Neural progenitor cell (in vitro differentiated cells): ENCODE results near the gene HSPA2. TPM values are rescaled to one million over a fixed set of nuclear protein-coding genes. Genes with fewer than 3 reads are reported as not detected.

Source experiments
- DNase-seq: peaks from one replicate; pipeline ENCODE4 v3.0.0-alpha.2; 2016; ENCODE audit warnings: low spot score
- H2AFZ ChIP-seq: fragments of 200-600 bp; sonication (generic); replicated peaks from 2 replicates; pipeline ENCODE4 v1.6.1; 2016; ENCODE audit warnings: antibody characterized with exemption
- H3F3A ChIP-seq: fragments of 200-600 bp; sonication (generic); 2 replicates; pipeline ENCODE4 v1.6.1; 2016; ENCODE audit warnings: antibody characterized with exemption, low read depth
- H3K27ac ChIP-seq: fragments of 200-600 bp; sonication (generic); 2 replicates; pipeline ENCODE4 v1.5.1; 2016; ENCODE audit warnings: mild to moderate bottlenecking
- H3K27me3 ChIP-seq: fragments of 200-600 bp; sonication (generic); 2 replicates; pipeline ENCODE4 v1.6.1; 2016; ENCODE audit warnings: mild to moderate bottlenecking, moderate library complexity
- H3K36me3 ChIP-seq: fragments of 200-600 bp; sonication (generic); 2 replicates; pipeline ENCODE4 v1.5.1; 2016
- H3K4me1 ChIP-seq: fragments of 200-600 bp; sonication (generic); 2 replicates; pipeline ENCODE4 v1.6.1; 2016; ENCODE audit warnings: mixed run types
- H3K4me2 ChIP-seq: fragments of 200-600 bp; sonication (generic); 2 replicates; pipeline ENCODE4 v1.6.1; 2016
- H3K4me3 ChIP-seq: fragments of 200-600 bp; sonication (generic); 2 replicates; pipeline ENCODE4 v1.5.1; 2016
- H3K79me2 ChIP-seq: fragments of 200-600 bp; sonication (generic); 2 replicates; pipeline ENCODE4 v1.6.1; 2016; ENCODE audit warnings: low read depth
- H3K9ac ChIP-seq: fragments of 200-600 bp; sonication (generic); 2 replicates; pipeline ENCODE4 v1.6.1; 2016
- H3K9me3 ChIP-seq: fragments of 200-600 bp; sonication (generic); 2 replicates; pipeline ENCODE4 v1.5.1; 2016; ENCODE audit warnings: low read depth
- H4K20me1 ChIP-seq: fragments of 200-600 bp; sonication (generic); 2 replicates; pipeline ENCODE4 v1.6.1; 2016; ENCODE audit warnings: low read depth
- H3K27ac Mint-ChIP-seq: 3 replicates; pipeline ENCODE4 v1.8.0; 2021; ENCODE audit warnings: mixed read lengths
- H3K27me3 Mint-ChIP-seq: 2 replicates; pipeline ENCODE4 v1.8.0; 2022; ENCODE audit warnings: low read depth, mild to moderate bottlenecking, inconsistent platforms, moderate library complexity, mixed read lengths; ENCODE audit not compliant: insufficient read depth
- H3K36me3 Mint-ChIP-seq: 3 replicates; pipeline ENCODE4 v1.8.0; 2021; ENCODE audit warnings: mixed read lengths
- H3K4me1 Mint-ChIP-seq: 3 replicates; pipeline ENCODE4 v1.8.0; 2021; ENCODE audit warnings: mixed read lengths
- H3K4me3 Mint-ChIP-seq: 3 replicates; pipeline ENCODE4 v1.8.0; 2021; ENCODE audit warnings: mild to moderate bottlenecking, moderate library complexity, mixed read lengths
- H3K9me3 Mint-ChIP-seq: 3 replicates; pipeline ENCODE4 v1.8.0; 2020; ENCODE audit warnings: mixed read lengths
- CTCF ChIP-seq: fragments of 200-600 bp; sonication (generic); IDR thresholded peaks from 2 replicates; pipeline ENCODE4 v1.5.1; 2017; ENCODE audit warnings: antibody characterized with exemption, mild to moderate bottlenecking
- EZH2 ChIP-seq: fragments of 200-600 bp; sonication (generic); IDR thresholded peaks from 2 replicates; pipeline ENCODE4 v1.6.1; 2017; ENCODE audit warnings: antibody characterized with exemption, mild to moderate bottlenecking, moderate library complexity
- EZH2phosphoT487 ChIP-seq: fragments of 200-600 bp; sonication (generic); IDR thresholded peaks from 2 replicates; pipeline ENCODE4 v1.6.1; 2017; ENCODE audit warnings: antibody characterized with exemption
- total RNA-seq: library from RNA; depleted of rRNA; stranded (reverse); fragments of >200 nt; gene quantifications from 2 replicates; pipeline ENCODE4 v1.2.3, GENCODE V29; 2015; ENCODE audit warnings: low replicate concordance

Gene HSPA2
- total RNA-seq, 1 donor from 2014 or later = 5.5 TPM

GRCh38 chr14:64501411-64502171 is 39.0 kb upstream of the HSPA2 start:
- H4K20me1 ChIP-seq = peaks cover 12% of the 10 kb centered on the region
- H3K4me1 ChIP-seq = peaks cover 21% of the 10 kb centered on the region
- peak overlapping the region; percentile 89 for H3K4me2 ChIP-seq
- TF ChIP-seq CTCF (no peak), EZH2phosphoT487 (no peak), EZH2 (no peak)
- no peaks in the 10 kb centered on the region for H3K9me3 ChIP-seq
- Mint-ChIP-seq H3K9me3 (no peaks in the 10 kb centered on the region), H3K4me1 (peaks cover 25% of the 10 kb centered on the region), H3K27me3 (peaks cover 2% of the 10 kb centered on the region), H3K4me3 (peak overlapping the region; percentile 94), H3K36me3 (peaks cover 5% of the 10 kb centered on the region), H3K27ac (no peak overlapping the region)
- no peaks in the 10 kb centered on the region for H3K27me3 ChIP-seq
- no peak overlapping the region for H3K9ac ChIP-seq
- H2AFZ ChIP-seq = no peak overlapping the region
- no peaks in the 10 kb centered on the region for H3K36me3 ChIP-seq
- H3K4me3 ChIP-seq = peak overlapping the region; percentile 80
- DNase-seq = no peak
- H3K79me2 ChIP-seq = peaks cover 80% of the 10 kb centered on the region
- peaks cover 31% of the 10 kb centered on the region for H3F3A ChIP-seq
- no peak overlapping the region for H3K27ac ChIP-seq

GRCh38 chr14:64502456-64502855 is 38.1 kb upstream of the HSPA2 start:
- H3K4me2 ChIP-seq = peak overlapping the region; percentile 89
- peaks cover 21% of the 10 kb centered on the region for H4K20me1 ChIP-seq
- no peak overlapping the region for H2AFZ ChIP-seq
- H3K27me3 ChIP-seq = no peaks in the 10 kb centered on the region
- no peaks in the 10 kb centered on the region for H3K36me3 ChIP-seq
- H3K9me3 Mint-ChIP-seq = no peaks in the 10 kb centered on the region
- no peak overlapping the region for H3K27ac Mint-ChIP-seq
- no peak for TF ChIP-seq EZH2
- no peaks in the 10 kb centered on the region for H3K9me3 ChIP-seq
- peaks cover 31% of the 10 kb centered on the region for H3F3A ChIP-seq
- peak overlapping the region; percentile 94 for H3K4me3 Mint-ChIP-seq
- peaks cover 21% of the 10 kb centered on the region for H3K4me1 ChIP-seq
- no peak overlapping the region for H3K27ac ChIP-seq
- H3K9ac ChIP-seq = peak overlapping the region; percentile 59
- H3K36me3 Mint-ChIP-seq = peaks cover 5% of the 10 kb centered on the region
- H3K27me3 Mint-ChIP-seq = peaks cover 2% of the 10 kb centered on the region
- peaks cover 81% of the 10 kb centered on the region for H3K79me2 ChIP-seq
- peaks cover 34% of the 10 kb centered on the region for H3K4me1 Mint-ChIP-seq
- H3K4me3 ChIP-seq = peak overlapping the region; percentile 80
- DNase-seq = no peak

DNA sequence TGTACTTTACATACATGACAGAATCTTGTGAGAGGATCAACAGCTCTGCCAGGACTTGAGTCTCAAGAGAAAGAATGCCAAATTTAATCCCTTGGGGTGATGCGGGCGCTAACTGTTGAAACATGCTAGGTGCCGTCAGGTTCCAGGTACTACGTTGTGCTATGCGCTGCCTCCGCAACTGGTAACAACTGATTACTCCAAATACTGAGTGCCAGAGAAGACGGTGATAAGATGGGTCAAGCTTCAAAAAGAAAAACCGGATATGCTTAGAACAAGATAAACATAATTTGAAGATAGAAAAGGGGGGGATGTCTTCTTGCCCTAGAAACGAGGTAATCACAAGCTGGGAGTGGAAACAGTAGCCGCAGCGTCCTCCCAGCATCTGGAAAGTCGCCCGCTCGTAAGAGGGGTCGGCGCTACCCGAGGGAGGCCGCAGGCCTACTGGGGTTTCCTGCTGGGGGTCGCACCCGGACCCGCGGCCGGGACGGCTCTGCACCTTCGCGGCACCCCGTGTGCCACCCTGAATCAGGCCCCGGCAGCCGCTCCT is 37.6 kb upstream of the HSPA2 start:
- peak overlapping the region; percentile 59 for H2AFZ ChIP-seq
- H4K20me1 ChIP-seq = peaks cover 24% of the 10 kb centered on the region
- Mint-ChIP-seq H3K9me3 (no peaks in the 10 kb centered on the region), H3K4me1 (peaks cover 34% of the 10 kb centered on the region), H3K27ac (peak overlapping the region; percentile 81), H3K27me3 (peaks cover 2% of the 10 kb centered on the region), H3K36me3 (peaks cover 5% of the 10 kb centered on the region), H3K4me3 (peak overlapping the region; percentile 94)
- TF ChIP-seq EZH2 (no peak), EZH2phosphoT487 (no peak), CTCF (no peak)
- peaks cover 81% of the 10 kb centered on the region for H3K79me2 ChIP-seq
- H3K36me3 ChIP-seq = no peaks in the 10 kb centered on the region
- DNase-seq = peak; percentile 50
- no peaks in the 10 kb centered on the region for H3K27me3 ChIP-seq
- peak overlapping the region; percentile 89 for H3K4me2 ChIP-seq
- peak overlapping the region; percentile 80 for H3K4me3 ChIP-seq
- H3K27ac ChIP-seq = peak overlapping the region; percentile 99
- H3K9ac ChIP-seq = peak overlapping the region; percentile 59
- H3K4me1 ChIP-seq = peaks cover 26% of the 10 kb centered on the region
- H3F3A ChIP-seq = peaks cover 31% of the 10 kb centered on the region
- H3K9me3 ChIP-seq = no peaks in the 10 kb centered on the region
